ENCODE measurements around the gene FAF1. TPM values are rescaled to one million over a fixed set of nuclear protein-coding genes. Genes with fewer than 3 reads are reported as not detected.
"Not testable (repeated sequence)": the region's sequence is repeated elsewhere in the genome, so short reads cannot be mapped to it uniquely, and the experiment has no call there.

FAF1 gene
- polyA plus RNA-seq, 3 donors: 69.2 to 76.7 (median 73.4) TPM

DNA sequence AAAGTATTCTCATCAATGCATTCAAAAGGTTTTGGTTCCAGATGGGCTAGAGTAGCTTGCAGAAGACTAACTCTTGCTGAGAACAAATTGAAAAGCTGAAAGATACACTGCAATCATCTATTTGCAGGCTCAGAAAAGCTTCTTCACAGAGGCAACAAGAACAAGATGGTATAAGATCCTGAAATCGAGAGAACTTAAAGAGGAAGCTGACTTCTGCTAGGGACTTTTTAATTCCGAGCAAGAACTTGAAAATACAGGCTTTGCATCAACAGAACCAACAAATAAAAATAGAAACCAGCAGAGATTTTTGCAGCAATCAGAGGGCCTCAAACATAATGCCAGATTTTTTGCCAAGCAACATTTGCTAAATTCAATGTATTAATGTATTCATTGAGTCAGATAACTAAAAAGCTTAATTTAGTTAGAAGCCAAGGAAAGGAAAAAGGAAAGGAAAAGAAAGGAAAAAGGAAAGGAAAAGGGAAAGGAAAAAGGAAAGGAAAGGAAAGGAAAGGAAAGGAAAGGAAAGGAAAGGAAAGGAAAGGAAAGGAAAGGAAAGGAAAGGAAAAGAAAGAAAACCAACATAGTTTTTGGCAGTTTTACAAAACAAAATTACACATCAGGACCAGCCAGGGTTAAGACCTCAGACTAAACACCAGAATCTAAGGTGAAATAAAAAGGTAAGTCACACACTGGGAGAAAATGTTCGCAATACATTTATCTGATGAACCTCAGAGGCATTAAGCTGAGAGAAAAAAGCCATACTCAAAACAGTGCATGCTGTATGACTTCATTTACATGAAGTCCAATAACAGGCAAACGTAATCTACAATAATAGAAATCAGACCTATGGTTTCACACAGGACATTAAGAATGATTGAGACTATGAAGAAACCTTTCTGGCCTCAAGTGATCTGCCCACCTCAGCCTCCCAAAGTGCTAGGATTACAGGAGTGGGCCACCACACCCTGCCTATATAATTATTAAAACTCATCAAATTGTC is 42.6 kb downstream of the FAF1 start:
- DNase-seq (ENCODE audit: low read depth in 3 of 3, low spot score in 2 of 3): no peak

DNA sequence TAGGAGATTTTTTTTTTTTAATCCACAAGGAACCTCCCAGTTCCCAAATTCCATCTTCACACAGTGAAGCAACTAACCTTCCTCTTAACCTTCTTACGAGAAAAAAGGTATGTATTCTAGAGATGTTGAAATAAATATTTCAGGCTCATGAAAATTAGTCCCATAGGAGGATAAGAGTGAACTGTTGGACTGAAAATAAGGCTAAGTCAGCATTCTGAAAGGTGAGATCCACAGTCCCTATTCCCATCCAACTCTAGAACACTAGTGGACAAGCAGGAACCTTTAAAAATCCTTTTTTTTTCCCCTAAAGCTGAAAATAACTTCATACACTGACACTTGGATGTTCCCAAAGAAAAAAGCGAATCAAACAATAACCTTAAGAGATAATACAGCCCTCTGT is 44.4 kb downstream of the FAF1 start:
- no peak for DNase-seq (ENCODE audit: low read depth in 3 of 3, low spot score in 2 of 3)

DNA sequence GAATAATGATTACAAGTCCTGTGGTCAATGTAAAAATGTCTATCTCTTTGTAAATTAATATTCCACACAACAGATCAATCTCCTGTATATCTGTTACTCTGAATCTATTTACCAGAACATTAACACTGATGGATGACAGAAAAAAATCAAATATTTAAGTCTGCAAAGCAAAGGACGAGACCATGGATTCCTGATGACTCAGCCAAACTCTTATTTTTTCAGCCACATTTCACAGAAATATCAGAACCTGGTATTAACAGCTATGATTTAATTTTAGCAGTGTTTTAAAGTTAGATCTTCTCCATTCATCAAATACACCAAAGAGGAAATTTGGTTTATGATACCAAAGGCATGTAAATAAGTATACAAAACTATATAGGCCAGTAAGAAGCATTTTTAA is 46.1 kb downstream of the FAF1 start:
- DNase-seq (ENCODE audit: low read depth in 3 of 3, low spot score in 2 of 3): no peak

DNA sequence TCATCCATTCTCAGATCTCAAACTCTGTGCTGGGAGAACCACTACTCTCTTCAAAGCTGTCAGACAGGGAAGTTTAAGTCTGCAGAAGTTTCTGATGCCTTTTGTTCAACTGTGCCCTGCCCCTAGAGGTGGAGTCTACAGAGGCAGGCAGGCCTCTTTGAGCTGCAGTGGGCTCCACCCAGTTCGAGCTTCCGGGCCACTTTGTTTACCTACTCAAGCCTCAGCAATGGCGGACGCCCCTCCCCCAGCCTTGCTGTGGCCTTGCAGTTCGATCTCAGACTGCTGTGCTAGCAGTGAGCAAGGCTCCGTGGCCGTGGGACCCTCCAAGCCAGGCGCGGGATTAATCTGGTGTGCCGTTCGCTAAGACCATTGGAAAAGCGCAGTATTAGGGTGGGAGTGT is 49.7 kb downstream of the FAF1 start:
- not testable (repeated sequence) for DNase-seq (ENCODE audit: low read depth in 3 of 3, low spot score in 2 of 3)

DNA sequence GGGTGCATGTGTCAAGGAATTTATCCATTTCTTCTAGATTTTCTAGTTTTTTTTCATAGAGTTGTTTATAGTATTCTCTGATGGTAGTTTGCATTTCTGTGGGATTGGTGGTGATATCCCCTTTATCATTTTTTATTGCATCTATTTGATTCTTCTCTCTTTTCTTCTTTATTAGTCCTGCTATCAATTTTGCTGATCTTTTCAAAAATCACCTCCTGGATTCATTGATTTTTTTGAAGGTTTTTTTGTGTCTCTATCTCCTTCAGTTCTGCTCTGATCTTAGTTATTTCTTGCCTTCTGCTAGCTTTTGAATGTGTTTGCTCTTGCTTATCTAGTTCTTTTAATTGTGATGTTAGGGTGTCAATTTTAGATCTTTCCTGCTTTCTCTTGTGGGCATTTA is 52.5 kb downstream of the FAF1 start:
- DNase-seq (ENCODE audit: low read depth in 3 of 3, low spot score in 2 of 3): not testable (repeated sequence)

DNA sequence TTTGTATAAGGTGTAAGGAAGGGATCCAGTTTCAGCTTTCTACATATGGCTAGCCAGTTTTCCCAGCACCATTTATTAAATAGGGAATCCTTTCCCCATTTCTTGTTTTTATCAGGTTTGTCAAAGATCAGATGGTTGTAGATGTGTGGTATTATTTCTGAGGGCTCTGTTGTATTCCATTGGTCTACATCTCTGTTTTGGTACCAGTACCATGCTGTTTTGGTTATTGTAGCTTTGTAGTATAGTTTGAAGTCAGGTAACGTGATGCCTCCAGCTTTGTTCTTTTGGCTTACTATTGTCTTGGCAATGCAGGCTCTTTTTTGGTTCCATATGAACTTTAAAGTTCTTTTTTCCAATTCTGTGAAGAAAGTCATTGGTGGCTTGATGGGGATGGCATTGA is 54.0 kb downstream of the FAF1 start:
- DNase-seq (ENCODE audit: low read depth in 3 of 3, low spot score in 2 of 3): not testable (repeated sequence)

DNA sequence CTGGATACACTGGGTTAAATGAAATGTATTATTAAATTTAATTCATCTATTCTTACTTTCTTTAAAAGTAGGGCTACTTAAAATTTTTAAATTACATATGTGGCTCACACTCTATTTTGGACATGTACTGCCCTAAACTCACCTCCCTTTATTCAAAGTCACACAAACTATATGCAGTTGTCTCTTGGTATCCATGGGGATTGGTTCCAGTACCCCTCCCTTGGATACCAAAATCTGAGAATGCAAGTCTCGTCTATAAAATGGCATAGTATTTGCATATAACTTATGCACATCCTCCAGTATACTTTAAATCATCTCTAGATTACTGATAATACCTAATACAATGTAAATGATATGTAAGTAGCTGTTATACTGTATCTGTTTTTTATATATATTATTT is 57.6 kb downstream of the FAF1 start:
- DNase-seq (ENCODE audit: low read depth in 3 of 3, low spot score in 2 of 3): no peak

DNA sequence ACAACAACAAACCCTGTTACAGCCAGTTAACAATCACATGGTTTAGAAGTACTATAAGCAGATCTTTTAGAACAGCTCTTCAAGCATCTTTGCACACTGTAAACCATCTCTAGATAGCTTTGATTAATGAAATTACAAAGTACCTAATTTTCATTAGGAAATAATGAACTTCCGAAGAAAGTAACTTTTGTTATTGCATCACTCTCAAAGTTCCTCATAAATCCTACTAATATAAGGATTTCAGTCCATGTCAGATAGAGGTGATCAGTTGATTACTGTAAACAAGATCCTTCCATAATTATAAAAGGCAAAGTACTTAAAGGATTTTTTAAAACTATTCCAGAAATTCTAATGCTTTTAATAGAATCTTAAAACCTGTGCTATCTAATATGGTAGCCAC is 58.2 kb downstream of the FAF1 start:
- DNase-seq (ENCODE audit: low read depth in 3 of 3, low spot score in 2 of 3): no peak

DNA sequence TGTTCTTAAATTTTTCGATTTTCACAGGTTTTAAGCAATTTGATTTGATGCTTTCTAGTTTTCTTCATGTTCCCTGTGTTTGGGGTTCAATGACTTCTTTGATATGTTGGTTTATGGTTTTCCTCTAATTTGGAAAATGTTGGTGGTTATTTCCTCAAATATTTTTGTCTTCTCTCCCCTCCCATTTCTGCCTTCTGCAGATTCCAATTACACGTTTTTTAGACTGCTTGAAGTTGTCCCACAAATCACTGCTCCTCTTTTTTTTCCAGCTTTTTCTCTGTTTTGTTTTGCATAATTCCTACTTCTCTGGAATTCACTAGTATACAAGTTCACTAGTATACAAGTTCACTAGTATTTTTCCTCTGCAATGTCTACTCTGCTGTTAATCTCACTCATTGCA is 61.3 kb downstream of the FAF1 start:
- DNase-seq (ENCODE audit: low read depth in 3 of 3, low spot score in 2 of 3): no peak

DNA sequence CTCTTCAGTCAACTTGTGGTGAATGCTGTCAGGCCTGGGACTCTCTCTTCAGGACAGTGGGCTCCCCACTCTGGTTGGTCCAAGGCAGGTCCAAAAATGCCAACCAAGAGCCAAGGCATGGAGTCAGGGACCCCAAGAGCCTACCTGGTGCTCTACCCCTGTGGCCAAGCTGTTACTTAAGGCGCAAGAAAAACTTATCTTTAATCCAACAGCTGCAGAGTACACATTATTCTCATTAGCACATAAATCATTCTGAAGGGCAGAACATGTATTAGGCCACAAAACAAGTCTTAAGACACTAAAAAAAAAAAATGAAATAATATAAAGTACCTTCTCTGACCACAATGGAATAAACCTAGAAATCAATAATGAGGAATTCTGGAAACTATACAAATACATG is 65.7 kb downstream of the FAF1 start:
- DNase-seq (ENCODE audit: low read depth in 3 of 3, low spot score in 2 of 3): no peak

DNA sequence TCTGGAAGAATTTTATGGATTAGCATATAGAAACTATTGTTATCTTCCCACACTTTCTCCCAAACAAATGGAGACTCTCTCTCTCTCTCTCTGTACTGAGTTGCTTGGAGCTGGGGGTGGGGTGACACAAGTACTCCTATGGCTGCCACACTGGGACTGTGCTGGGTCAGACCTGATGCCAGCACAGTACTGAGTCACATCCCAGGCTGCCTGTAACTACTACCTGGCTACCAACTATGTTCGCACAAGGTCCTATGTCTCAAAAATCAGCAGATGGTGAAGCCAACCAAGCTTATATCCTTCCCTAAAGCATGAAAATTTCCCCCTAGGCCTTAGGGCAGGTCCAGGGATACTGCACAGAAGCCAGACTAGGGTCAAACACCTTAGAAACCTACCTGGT is 66.6 kb downstream of the FAF1 start:
- DNase-seq (ENCODE audit: low read depth in 3 of 3, low spot score in 2 of 3): no peak

DNA sequence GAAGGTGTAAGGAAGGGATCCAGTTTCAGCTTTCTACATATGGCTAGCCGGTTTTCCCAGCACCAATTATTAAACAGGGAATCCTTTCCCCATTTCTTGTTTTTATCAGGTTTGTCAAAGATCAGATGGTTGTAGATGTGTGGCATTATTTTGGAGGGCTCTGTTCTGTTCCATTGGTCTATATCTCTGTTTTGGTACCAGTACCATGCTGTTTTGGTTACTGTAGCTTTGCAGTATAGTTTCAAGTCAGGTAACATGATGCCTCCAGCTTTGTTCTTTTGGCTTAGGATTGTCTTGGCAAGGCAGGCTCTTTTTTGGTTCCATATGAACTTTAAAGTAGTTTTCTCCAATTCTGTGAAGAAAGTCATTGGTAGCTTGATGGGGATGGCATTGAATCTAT is 72.5 kb downstream of the FAF1 start:
- DNase-seq (ENCODE audit: low read depth in 3 of 3, low spot score in 2 of 3): not testable (repeated sequence)

DNA sequence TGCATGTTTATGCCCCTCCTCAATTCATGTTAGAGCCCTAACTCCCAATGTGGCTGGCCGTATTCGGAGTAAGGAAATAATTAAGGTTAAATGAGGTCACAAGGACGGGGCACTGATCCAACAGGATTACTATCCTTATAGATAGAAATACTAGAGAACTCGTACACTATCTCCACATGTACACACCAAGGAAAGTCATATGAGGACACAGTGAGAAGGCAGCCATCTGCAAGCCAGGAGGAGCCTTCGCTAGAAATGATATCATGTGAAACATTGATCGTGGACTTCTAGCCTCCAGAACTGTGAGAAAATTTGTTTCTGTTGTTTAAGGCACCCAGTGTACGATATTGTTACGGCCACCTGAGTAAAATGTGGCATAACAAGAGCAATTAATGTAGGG is 79.7 kb downstream of the FAF1 start:
- no peak for DNase-seq (ENCODE audit: low read depth in 3 of 3, low spot score in 2 of 3)

DNA sequence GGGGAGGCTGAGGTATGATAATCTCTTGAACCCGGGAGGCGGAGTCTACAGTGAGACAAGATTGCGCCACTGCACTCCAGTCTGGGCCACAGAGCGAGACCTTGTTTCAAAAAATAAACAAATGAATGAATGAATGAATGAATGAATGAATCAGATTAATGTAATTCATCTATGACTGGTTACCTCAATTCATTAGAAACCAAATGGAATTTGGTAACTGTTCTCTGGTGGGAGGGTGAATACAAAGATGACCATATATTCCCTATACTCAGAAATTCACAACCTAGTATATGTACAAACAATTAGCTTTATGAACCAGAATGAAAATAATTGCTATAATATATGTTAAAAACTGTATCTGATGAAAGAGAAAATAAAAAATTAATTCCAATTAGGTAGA is 80.9 kb downstream of the FAF1 start:
- DNase-seq (ENCODE audit: low read depth in 3 of 3, low spot score in 2 of 3): no peak

DNA sequence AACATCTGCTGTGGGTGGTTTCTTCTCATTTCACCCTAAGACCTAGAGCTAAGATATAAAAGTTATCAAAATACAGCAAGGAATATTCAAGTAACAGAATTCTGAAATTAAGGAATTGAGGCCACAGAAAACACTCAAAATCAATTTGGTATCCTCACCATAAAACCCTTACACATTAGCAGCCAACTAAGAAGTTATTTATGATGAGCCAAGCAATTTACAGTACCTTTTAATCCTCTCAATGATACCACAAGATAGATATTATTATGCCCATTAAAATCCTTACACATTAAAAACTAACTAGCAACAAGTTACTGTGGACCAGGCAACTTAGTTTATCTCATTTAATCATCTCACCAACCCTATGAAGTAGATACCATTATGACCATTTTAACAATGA is 81.6 kb downstream of the FAF1 start:
- DNase-seq (ENCODE audit: low read depth in 3 of 3, low spot score in 2 of 3): no peak

DNA sequence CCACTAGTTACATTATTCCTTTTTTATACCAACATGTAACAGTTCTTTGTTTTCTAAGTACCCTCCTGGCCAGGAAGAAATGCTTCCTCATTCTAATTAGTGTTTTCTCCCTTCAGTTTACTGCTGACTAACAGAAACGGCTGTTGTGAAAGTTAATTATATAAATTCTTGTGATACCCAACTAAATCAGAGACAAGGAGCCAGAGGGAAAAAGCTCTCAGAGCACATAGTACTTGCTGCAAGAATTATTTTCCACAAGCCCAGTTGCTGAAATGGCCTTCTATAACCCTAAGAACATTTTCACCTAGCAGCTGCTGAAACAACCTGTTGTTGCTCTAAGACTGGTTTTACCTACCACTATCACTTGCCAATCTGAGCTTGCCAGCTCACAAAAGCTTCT is 82.4 kb downstream of the FAF1 start:
- no peak for DNase-seq (ENCODE audit: low read depth in 3 of 3, low spot score in 2 of 3)

DNA sequence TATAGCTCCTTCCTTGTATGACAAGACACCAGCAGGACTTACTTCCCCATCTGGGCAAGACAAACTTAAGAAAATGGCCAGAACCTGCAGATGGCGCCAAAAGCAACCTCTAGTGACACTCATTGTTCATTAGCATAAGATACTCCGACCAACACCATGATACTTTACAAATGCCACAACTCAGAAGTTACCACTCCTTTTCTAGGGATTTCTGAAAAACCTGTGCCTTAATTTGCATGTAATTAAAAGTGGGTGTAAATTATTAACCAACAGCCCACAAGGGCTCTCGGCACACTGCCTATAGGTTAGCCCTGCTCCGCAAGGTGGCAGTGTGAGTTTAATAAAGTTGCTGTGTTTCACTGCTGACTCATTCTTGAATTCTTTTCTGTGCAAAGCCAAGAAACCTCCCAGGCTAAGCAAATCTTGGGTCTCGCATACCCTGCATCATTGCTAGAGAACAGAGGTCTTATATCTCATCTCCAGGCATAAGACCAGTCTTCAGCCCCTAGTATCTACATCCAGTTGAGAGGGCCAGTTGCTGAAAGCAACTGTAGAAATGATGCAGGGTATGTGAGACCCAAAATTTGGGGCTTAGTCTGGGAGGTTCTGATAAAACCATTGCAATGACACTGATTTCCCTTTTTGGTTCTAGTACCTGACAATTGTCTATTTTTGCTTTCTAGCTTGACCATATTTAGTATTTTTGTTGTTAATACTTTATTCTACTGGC is 86.4 kb downstream of the FAF1 start:
- no peak for DNase-seq (ENCODE audit: low read depth in 3 of 3, low spot score in 2 of 3)

DNA sequence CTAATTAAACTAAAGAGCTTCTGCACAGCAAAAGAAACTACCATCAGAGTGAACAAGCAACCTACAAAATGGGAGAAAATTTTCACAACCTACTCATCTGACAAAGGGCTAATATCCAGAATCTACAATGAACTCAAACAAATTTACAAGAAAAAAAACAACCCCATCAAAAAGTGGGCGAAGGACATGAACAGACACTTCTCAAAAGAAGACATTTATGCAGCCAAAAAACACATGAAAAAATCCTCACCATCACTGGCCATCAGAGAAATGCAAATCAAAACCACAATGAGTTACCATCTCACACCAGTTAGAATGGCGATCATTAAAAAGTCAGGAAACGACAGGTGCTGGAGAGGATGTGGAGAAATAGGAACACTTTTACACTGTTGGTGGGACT is 95.2 kb downstream of the FAF1 start:
- not testable (repeated sequence) for DNase-seq (ENCODE audit: low read depth in 3 of 3, low spot score in 2 of 3)

DNA sequence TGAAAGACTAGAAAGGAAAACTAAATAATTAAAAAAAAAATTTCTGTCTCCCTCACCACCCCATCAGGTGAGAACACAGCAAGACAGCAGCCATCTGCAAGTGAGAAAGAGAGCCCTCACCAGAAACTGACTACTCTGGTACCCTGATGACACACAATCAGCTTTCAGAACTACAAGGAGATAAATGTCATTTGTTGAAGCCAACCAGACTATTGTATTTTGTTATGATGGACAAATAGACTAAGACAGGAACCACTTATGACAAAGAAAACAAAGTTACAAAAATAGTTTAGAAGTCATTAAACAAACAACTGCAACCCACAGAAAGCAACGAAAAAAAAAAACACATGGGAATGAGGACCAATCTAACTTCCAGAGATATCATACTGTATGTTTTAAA is 98.3 kb downstream of the FAF1 start:
- DNase-seq (ENCODE audit: low read depth in 3 of 3, low spot score in 2 of 3): no peak

DNA sequence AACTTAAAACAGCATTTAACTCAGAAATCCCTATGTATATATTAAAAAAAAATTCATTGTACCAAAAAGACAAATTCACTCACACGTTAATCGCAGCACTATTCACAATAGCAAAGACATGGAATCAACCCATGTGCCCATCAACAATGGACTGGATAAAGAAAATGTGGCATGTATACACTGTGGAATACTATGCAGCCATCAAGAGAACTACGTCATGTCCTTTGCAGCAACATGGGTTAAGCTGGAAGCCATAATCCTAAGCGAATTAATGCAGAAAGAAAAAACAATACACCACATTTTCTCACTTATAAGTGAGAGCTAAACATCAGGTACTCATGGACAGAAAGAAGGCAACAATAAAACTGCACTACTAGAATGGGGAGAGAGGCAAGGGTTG is 99.4 kb downstream of the FAF1 start:
- DNase-seq (ENCODE audit: low read depth in 3 of 3, low spot score in 2 of 3): no peak

DNA sequence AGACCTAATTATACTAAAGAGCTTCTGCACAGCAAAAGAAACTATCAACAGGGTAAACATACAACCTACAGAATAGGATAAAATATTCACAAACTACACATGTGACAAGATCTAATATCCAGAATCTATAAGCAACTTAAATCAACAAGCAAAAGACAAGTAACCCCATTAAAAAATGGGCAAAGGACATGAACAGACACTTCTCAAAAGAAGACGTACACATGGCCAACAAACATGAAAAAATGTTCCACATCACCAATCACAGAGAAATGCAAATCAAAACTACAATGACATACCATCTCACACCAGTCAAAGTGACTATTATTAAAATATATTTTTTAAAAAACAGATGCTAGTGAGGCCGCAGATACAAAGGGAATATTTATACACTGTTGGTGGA is 99.8 kb downstream of the FAF1 start:
- DNase-seq (ENCODE audit: low read depth in 3 of 3, low spot score in 2 of 3): no peak

DNA sequence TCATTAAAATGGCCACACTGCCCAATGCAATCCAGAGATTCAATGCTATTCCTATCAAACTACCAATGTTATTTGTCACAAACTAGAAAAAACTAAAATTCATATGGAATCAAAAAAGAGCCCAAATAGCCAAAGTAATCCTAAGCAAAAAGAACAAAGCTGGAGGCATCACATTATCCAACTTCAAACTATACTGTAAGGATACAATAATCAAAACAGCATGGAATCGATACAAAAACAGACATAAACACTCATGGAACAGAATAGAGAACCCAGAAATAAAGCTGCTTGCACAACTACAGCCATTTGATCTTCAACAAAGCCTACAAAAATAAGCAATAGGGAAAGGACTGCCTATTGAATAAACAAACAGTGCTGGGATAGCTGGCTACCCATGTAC is 100.4 kb downstream of the FAF1 start:
- DNase-seq (ENCODE audit: low read depth in 3 of 3, low spot score in 2 of 3): no peak
